Fibroblast of lung (primary cell): ENCODE data around the gene NAGLU. TPM values are rescaled to one million over a fixed set of nuclear protein-coding genes. Genes with fewer than 3 reads are reported as not detected.

Experiments used
- DNase-seq, 2 donors: peaks; one replicate each; pipeline versions ENCODE4 v3.0.0 to v3.0.0-alpha.2; 2010; ENCODE audit warnings: low read depth in 2 of 2
- H2AFZ ChIP-seq: 2 replicates; pipeline ENCODE4 v1.5.1; 2012; ENCODE audit warnings: low read length, control low read depth, inconsistent platforms
- H3K27ac ChIP-seq: 2 replicates; pipeline ENCODE4 v1.5.1; 2011; ENCODE audit warnings: low read length, control low read depth; ENCODE audit not compliant: insufficient read depth
- H3K27me3 ChIP-seq: 2 replicates; pipeline ENCODE4 v1.5.1; 2011; ENCODE audit warnings: mild to moderate bottlenecking, low read length; ENCODE audit not compliant: control insufficient read depth, insufficient read depth
- H3K36me3 ChIP-seq: 2 replicates; pipeline ENCODE4 v1.5.1; 2011; ENCODE audit warnings: low read length; ENCODE audit not compliant: control insufficient read depth, insufficient read depth
- H3K4me1 ChIP-seq: 2 replicates; pipeline ENCODE4 v1.5.1; 2011; ENCODE audit warnings: low read length; ENCODE audit not compliant: control insufficient read depth, insufficient read depth; ENCODE audit errors: extremely low read depth
- H3K4me2 ChIP-seq: 2 replicates; pipeline ENCODE4 v1.5.1; 2011; ENCODE audit warnings: low read length, control low read depth; ENCODE audit not compliant: insufficient read depth; ENCODE audit errors: extremely low read depth
- H3K4me3 ChIP-seq, 4 experiments: fragments of 200-600 bp in 1 of 4; sonication (generic) in 1 of 4; replicated peaks in 1 of 4; 2 replicates each; pipeline ENCODE4 v1.5.1; 2011 to 2016; ENCODE audit warnings: low read length in 4 of 4, low read depth in 3 of 4, mild to moderate bottlenecking in 3 of 4, control low read depth in 2 of 4, inconsistent platforms in 1 of 4, mixed read lengths in 1 of 4; ENCODE audit not compliant: insufficient read depth in 1 of 4; ENCODE audit errors: control extremely low read depth in 1 of 4
- H3K79me2 ChIP-seq: 2 replicates; pipeline ENCODE4 v1.5.1; 2012; ENCODE audit warnings: mild to moderate bottlenecking, low read length, inconsistent platforms; ENCODE audit not compliant: control insufficient read depth, insufficient read depth
- H3K9ac ChIP-seq: 2 replicates; pipeline ENCODE4 v1.5.1; 2011; ENCODE audit warnings: mild to moderate bottlenecking, low read length, control low read depth; ENCODE audit not compliant: insufficient read depth
- H3K9me3 ChIP-seq: 2 replicates; pipeline ENCODE4 v1.5.1; 2012; ENCODE audit warnings: low read depth, low read length; ENCODE audit not compliant: control insufficient read depth, insufficient read depth
- H4K20me1 ChIP-seq: 2 replicates; pipeline ENCODE4 v1.5.1; 2011; ENCODE audit warnings: low read length; ENCODE audit not compliant: control insufficient read depth, insufficient read depth; ENCODE audit errors: extremely low read depth
- EZH2 ChIP-seq: IDR thresholded peaks from 2 replicates; pipeline ENCODE4 v1.5.1; 2012; ENCODE audit warnings: low read length, control low read depth, mild to moderate bottlenecking; ENCODE audit errors: missing control alignments
- polyA plus RNA-seq, 2 donors: library from polyadenylated mRNA; depleted of rRNA in 1 of 2; stranded (reverse) in 1 of 2; unstranded in 1 of 2; fragments of >200 nt; gene quantifications; 2 replicates each; pipeline ENCODE4 v1.2.1, GENCODE V29; 2011 to 2012; ENCODE audit warnings: missing spikeins in 1 of 2
- total RNA-seq: library from RNA; depleted of rRNA; stranded (reverse); fragments of >200 nt; gene quantifications from 2 replicates; pipeline ENCODE4 v1.2.1, GENCODE V29; 2014
- TF ChIP-seq, protein P1 (sequence below), 2 donors: IDR thresholded peaks in 1 of 2; conservative IDR thresholded peaks in 1 of 2; 1 replicate in 1 of 2; 2 replicates in 1 of 2; pipeline ENCODE4 v1.5.1; 2011 to 2012; ENCODE audit warnings: low read length in 2 of 2, control low read depth in 1 of 2, inconsistent platforms in 1 of 2, low read depth in 1 of 2, mild to moderate bottlenecking in 1 of 2

The NAGLU gene
- total and polyA plus RNA-seq, 2 donors (not counting 1 experiment from before 2014, with no cell fraction given): 19.5 to 31.9 TPM

DNA sequence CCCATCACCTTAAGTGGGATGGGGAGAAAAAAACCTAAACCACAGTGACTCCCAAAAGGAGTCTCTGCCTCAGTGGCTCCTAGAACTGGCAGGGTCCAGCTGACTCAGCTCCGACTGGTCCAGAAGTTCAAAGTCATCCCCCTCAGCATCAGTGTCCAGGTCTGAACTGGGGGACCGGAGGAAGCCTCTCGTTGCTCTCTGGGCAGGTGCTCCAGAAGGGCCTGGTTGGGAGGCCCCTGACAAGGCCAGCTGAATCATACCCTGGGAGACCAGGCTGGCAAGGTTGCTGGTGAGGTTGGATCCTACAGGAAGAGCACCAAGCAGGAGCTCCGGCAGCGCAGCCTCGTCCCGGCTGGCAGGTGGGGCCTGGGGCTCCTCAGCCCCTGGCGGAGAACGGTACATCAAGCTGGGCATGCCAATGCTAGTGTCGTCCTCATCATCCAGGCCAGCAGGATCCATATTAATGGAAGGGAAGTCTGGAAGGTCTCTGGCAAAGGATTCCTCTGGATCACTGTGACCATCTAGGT lies 45.8 kb downstream of the NAGLU start:
- no peak for DNase-seq
- no peak overlapping the region for H3K4me3 ChIP-seq
- no peaks in the 10 kb centered on the region for H4K20me1 ChIP-seq
- no peak overlapping the region for H3K4me2 ChIP-seq
- H3K4me1 ChIP-seq: peaks cover 2% of the 10 kb centered on the region
- peaks cover 13% of the 10 kb centered on the region for H3K79me2 ChIP-seq
- H3K27me3 ChIP-seq: no peaks in the 10 kb centered on the region
- H3K9ac ChIP-seq: no peak overlapping the region
- H2AFZ ChIP-seq: no peak overlapping the region
- TF ChIP-seq, protein P1, sequence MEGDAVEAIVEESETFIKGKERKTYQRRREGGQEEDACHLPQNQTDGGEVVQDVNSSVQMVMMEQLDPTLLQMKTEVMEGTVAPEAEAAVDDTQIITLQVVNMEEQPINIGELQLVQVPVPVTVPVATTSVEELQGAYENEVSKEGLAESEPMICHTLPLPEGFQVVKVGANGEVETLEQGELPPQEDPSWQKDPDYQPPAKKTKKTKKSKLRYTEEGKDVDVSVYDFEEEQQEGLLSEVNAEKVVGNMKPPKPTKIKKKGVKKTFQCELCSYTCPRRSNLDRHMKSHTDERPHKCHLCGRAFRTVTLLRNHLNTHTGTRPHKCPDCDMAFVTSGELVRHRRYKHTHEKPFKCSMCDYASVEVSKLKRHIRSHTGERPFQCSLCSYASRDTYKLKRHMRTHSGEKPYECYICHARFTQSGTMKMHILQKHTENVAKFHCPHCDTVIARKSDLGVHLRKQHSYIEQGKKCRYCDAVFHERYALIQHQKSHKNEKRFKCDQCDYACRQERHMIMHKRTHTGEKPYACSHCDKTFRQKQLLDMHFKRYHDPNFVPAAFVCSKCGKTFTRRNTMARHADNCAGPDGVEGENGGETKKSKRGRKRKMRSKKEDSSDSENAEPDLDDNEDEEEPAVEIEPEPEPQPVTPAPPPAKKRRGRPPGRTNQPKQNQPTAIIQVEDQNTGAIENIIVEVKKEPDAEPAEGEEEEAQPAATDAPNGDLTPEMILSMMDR (conservative IDR thresholded peaks at IDR 0.05 in 1 of 2, IDR thresholded peaks at IDR 0.05 in 1 of 2; ENCODE audit: low read depth in 1 of 2, low read length in 2 of 2): no peak
- TF ChIP-seq EZH2: no peak
- peaks cover 14% of the 10 kb centered on the region for H3K36me3 ChIP-seq
- no peaks in the 10 kb centered on the region for H3K9me3 ChIP-seq
- no peak overlapping the region for H3K27ac ChIP-seq

DNA sequence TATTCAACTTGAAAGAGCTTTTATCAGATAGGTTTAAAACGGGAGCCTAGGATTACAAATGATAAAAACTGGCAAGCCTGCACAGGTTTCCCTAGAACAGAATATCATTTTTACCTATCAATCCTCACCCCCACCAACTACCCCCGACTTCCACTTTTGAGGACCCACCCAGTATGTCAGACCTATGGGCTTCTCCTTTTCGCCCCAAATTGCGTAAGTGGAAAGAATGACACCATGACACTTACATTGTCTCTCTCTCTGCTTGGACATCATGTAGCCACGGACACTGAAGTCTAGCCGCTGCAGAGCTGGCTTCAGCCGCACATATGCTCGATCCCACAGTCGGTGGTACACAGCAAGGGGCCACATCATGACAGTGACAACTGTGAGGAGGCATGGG lies 48.8 kb downstream of the NAGLU start:
- Histone ChIP-seq H3K4me3 (no peak overlapping the region), H3K4me2 (no peak overlapping the region), H4K20me1 (no peaks in the 10 kb centered on the region), H3K36me3 (peaks cover 14% of the 10 kb centered on the region), H2AFZ (no peak overlapping the region), H3K27me3 (no peaks in the 10 kb centered on the region), H3K27ac (no peak overlapping the region), H3K4me1 (no peaks in the 10 kb centered on the region), H3K9ac (no peak overlapping the region), H3K79me2 (no peaks in the 10 kb centered on the region), H3K9me3 (no peaks in the 10 kb centered on the region)
- no peak for DNase-seq
- TF ChIP-seq, protein P1 (conservative IDR thresholded peaks at IDR 0.05 in 1 of 2, IDR thresholded peaks at IDR 0.05 in 1 of 2; ENCODE audit: low read depth in 1 of 2, low read length in 2 of 2): no peak
- TF ChIP-seq EZH2: no peak

DNA sequence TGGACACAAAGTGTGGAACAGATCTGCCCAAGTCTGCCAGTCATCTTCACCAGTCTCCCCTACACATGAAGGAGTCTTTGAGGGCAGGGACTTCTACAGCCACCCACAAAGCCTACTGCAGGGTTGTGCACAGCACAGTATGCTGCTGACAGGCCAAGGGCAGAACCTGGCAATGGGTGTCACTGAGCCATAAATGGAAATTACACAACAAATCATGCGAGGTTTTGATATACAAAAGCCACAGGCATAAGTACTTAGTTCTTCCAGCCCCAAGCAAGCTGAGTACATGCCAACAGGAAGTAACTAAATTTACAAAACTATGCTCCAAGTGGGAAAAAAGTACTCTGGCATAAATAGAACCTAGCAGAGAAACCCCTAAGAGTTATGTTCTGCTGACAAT lies 49.3 kb downstream of the NAGLU start:
- H2AFZ ChIP-seq: no peak overlapping the region
- no peaks in the 10 kb centered on the region for H3K79me2 ChIP-seq
- H3K36me3 ChIP-seq: peaks cover 14% of the 10 kb centered on the region
- no peak overlapping the region for H3K27ac ChIP-seq
- no peaks in the 10 kb centered on the region for H4K20me1 ChIP-seq
- H3K9ac ChIP-seq: no peak overlapping the region
- no peak for DNase-seq
- H3K4me3 ChIP-seq: no peak overlapping the region
- TF ChIP-seq, protein P1 (conservative IDR thresholded peaks at IDR 0.05 in 1 of 2, IDR thresholded peaks at IDR 0.05 in 1 of 2; ENCODE audit: low read depth in 1 of 2, low read length in 2 of 2): no peak
- TF ChIP-seq EZH2: no peak
- H3K9me3 ChIP-seq: no peaks in the 10 kb centered on the region
- no peaks in the 10 kb centered on the region for H3K4me1 ChIP-seq
- H3K4me2 ChIP-seq: no peak overlapping the region
- no peaks in the 10 kb centered on the region for H3K27me3 ChIP-seq
